Gastrocnemius medialis (tissue), 4 donors: ENCODE measurements around the gene ADAMTS19. TPM values are rescaled to one million over a fixed set of nuclear protein-coding genes. Genes with fewer than 3 reads are reported as not detected.
A peak's percentile ranks its signal among the peaks of the same experiment; 100 is the strongest.

ENCODE experiments used
- ATAC-seq, 2 donors: fragments of 150-250 bp; one replicate each; pipeline ENCODE4 v1.9.1; 2016
- DNase-seq, 2 donors: peaks; one replicate each; pipeline ENCODE4 v3.0.0-alpha.2; 2019
- H3K27ac ChIP-seq, 4 donors: fragments of 200-600 bp; sonication (generic); 1 replicate in 1 of 4; 2 replicates in 3 of 4; pipeline ENCODE4 v1.5.1; 2016 to 2018; ENCODE audit warnings: mild to moderate bottlenecking in 2 of 4, moderate library complexity in 1 of 4
- H3K27me3 ChIP-seq, 3 donors: fragments of 200-600 bp; sonication (generic) in 2 of 3; 1 replicate in 1 of 3; 2 replicates in 2 of 3; pipeline versions ENCODE4 v1.5.1 to v1.6.0; 2016 to 2019; ENCODE audit warnings: mild to moderate bottlenecking in 1 of 3, moderate library complexity in 1 of 3
- H3K36me3 ChIP-seq, 2 donors: fragments of 200-600 bp; sonication (generic) in 1 of 2; one replicate each; pipeline ENCODE4 v1.5.1; 2017 to 2018
- H3K4me1 ChIP-seq, 2 donors: fragments of 200-600 bp; sonication (generic) in 1 of 2; one replicate each; pipeline ENCODE4 v1.5.1; 2016 to 2017; ENCODE audit warnings: mild to moderate bottlenecking in 2 of 2
- H3K4me3 ChIP-seq, 4 donors: fragments of 200-600 bp; sonication (generic) in 3 of 4; 1 replicate in 1 of 4; 2 replicates in 3 of 4; pipeline ENCODE4 v1.5.1; 2016 to 2019; ENCODE audit warnings: mild to moderate bottlenecking in 2 of 4
- H3K9me3 ChIP-seq, 3 donors: fragments of 200-600 bp; sonication (generic) in 2 of 3; 1 replicate in 1 of 3; 2 replicates in 2 of 3; pipeline ENCODE4 v1.5.1; 2016 to 2019
- CTCF ChIP-seq, 5 experiments: fragments of 450-650 bp in 3 of 5; fragments of 200-600 bp in 2 of 5; sonication (generic) in 2 of 5; IDR thresholded peaks in 4 of 5; conservative IDR thresholded peaks in 1 of 5; 1 replicate in 4 of 5; 2 replicates in 1 of 5; pipeline ENCODE4 v1.5.1; 2016 to 2019; ENCODE audit warnings: antibody characterized with exemption in 5 of 5, mild to moderate bottlenecking in 3 of 5, moderate library complexity in 3 of 5
- POLR2A ChIP-seq, 2 donors: fragments of 450-650 bp; IDR thresholded peaks; one replicate each; pipeline ENCODE4 v1.6.1; 2017; ENCODE audit warnings: antibody characterized with exemption in 2 of 2, mild to moderate bottlenecking in 2 of 2, moderate library complexity in 2 of 2
- in situ Hi-C, 4 donors: fragments of 200-750 bp; cut with MboI; loops; one replicate each; pipeline versions ENCODE4 v1.15.0 to v1.8.0; 2017; ENCODE audit warnings: low sequenced_read_pairs in 4 of 4
- intact Hi-C: fragments of 100-400 bp; cut with DNase I; formaldehyde crosslinking; loops from one replicate; pipeline ENCODE4 v1.15.1; 2023; ENCODE audit warnings: low total_unique reads
- total RNA-seq, 4 donors: library from RNA; depleted of rRNA; stranded (reverse); fragments of >200 nt; gene quantifications; one replicate each; pipeline versions ENCODE4 v1.1.0 to v1.2.3, GENCODE V29; 2016

ADAMTS19 gene
- total RNA-seq, 4 donors from 2014 or later, result 0.36 to 2.4 (median 0.80) TPM

- ATAC-seq (no peak), DNase-seq (no peak)
- Histone ChIP-seq H3K4me3 (no peak overlapping the region), H3K27ac (peak overlapping the region in 1 of 4 donors; percentile 60), H3K9me3 (no peaks in the 10 kb centered on the region), H3K36me3 (no peaks in the 10 kb centered on the region), H3K27me3 (no peaks in the 10 kb centered on the region), H3K4me1 (peaks cover 0 to 11% of the 10 kb centered on the region in 2 donors)
- in situ Hi-C loops, result no loop called here
- intact Hi-C loops, result no loop called here
- TF ChIP-seq CTCF (IDR thresholded peaks at IDR 0.05 in 4 of 5, conservative IDR thresholded peaks at IDR 0.05 in 1 of 5), result no peak
- no peak for TF ChIP-seq POLR2A (IDR thresholded peaks at IDR 0.05)
These were observed 16.7 kb downstream of the ADAMTS19 start for GRCh38 chr5:129476751-129477150.

- intact Hi-C loops (no loop called here), in situ Hi-C loops (no loop called here)
- Histone ChIP-seq H3K9me3 (no peaks in the 10 kb centered on the region), H3K27ac (peak overlapping the region in 2 of 4 donors; percentile 5 to 60), H3K4me1 (peaks cover 0 to 11% of the 10 kb centered on the region in 2 donors), H3K36me3 (no peaks in the 10 kb centered on the region), H3K4me3 (no peak overlapping the region), H3K27me3 (no peaks in the 10 kb centered on the region)
- TF ChIP-seq CTCF (IDR thresholded peaks at IDR 0.05 in 4 of 5, conservative IDR thresholded peaks at IDR 0.05 in 1 of 5) (no peak), POLR2A (IDR thresholded peaks at IDR 0.05) (no peak)
- ATAC-seq (peak; percentile 65 to 98), DNase-seq (peak in 1 of 2 donors; percentile 8)
These were observed 17.4 kb downstream of the ADAMTS19 start for GRCh38 chr5:129477532-129477931.

GRCh38 chr5:129481161-129481560, 21.1 kb downstream of the ADAMTS19 start:
- DNase-seq (no peak), ATAC-seq (no peak)
- H3K27ac ChIP-seq, result no peak overlapping the region
- no peaks in the 10 kb centered on the region for H3K27me3 ChIP-seq
- no peak for TF ChIP-seq CTCF (IDR thresholded peaks at IDR 0.05 in 4 of 5, conservative IDR thresholded peaks at IDR 0.05 in 1 of 5)
- no peak for TF ChIP-seq POLR2A (IDR thresholded peaks at IDR 0.05)
- intact Hi-C loops (no loop called here), in situ Hi-C loops (no loop called here)
- H3K4me1 ChIP-seq, result peaks cover 0 to 11% of the 10 kb centered on the region in 2 donors
- no peaks in the 10 kb centered on the region for H3K9me3 ChIP-seq
- no peaks in the 10 kb centered on the region for H3K36me3 ChIP-seq
- H3K4me3 ChIP-seq, result no peak overlapping the region

GRCh38 chr5:129496421-129496820, 36.3 kb downstream of the ADAMTS19 start:
- Histone ChIP-seq H3K9me3 (no peaks in the 10 kb centered on the region), H3K4me1 (peaks cover 3 to 11% of the 10 kb centered on the region in 2 donors), H3K27me3 (no peaks in the 10 kb centered on the region), H3K27ac (no peak overlapping the region), H3K4me3 (no peak overlapping the region), H3K36me3 (no peaks in the 10 kb centered on the region)
- no peak for DNase-seq
- TF ChIP-seq CTCF (IDR thresholded peaks at IDR 0.05 in 4 of 5, conservative IDR thresholded peaks at IDR 0.05 in 1 of 5) (no peak), POLR2A (IDR thresholded peaks at IDR 0.05) (no peak)
- in situ Hi-C loops, result no loop called here
- ATAC-seq, result no peak
- intact Hi-C loops, result loop anchor here (5.0 kb wide), 1 partner anchor 1714 kb away; no protein-coding TSS in a partner anchor
